Keratinocyte (primary cell): ENCODE results near the gene SNCAIP. TPM values are rescaled to one million over a fixed set of nuclear protein-coding genes. Genes with fewer than 3 reads are reported as not detected.

Experiments
- DNase-seq: peaks from one replicate; pipeline ENCODE4 v3.0.0-alpha.2; 2011; ENCODE audit warnings: low read depth, missing footprints, low spot score
- FAIRE-seq: peaks from 2 replicates; lab custom pipeline; 2011; peaks lifted over from hg19 to GRCh38; lab: Jason Lieb, UNC
- H2AFZ ChIP-seq: 2 replicates; pipeline ENCODE4 v1.6.0; 2012; ENCODE audit warnings: low read length, control low read depth, inconsistent platforms; ENCODE audit not compliant: control insufficient read depth
- H3K27ac ChIP-seq: 2 replicates; pipeline ENCODE4 v1.5.1; 2011; ENCODE audit warnings: low read length; ENCODE audit not compliant: control insufficient read depth, insufficient read depth
- H3K27me3 ChIP-seq: 3 replicates; pipeline ENCODE4 v1.6.0; 2011; ENCODE audit warnings: low read length; ENCODE audit not compliant: control insufficient read depth, insufficient read depth; ENCODE audit errors: extremely low read depth
- H3K36me3 ChIP-seq, 2 experiments: 2 replicates in 1 of 2; 3 replicates in 1 of 2; pipeline ENCODE4 v1.5.1; 2011; ENCODE audit warnings: low read length in 2 of 2, mild to moderate bottlenecking in 1 of 2; ENCODE audit not compliant: control insufficient read depth in 2 of 2, insufficient read depth in 2 of 2; ENCODE audit errors: extremely low read depth in 1 of 2
- H3K4me1 ChIP-seq: 3 replicates; pipeline ENCODE4 v1.5.1; 2011; ENCODE audit warnings: low read length; ENCODE audit not compliant: control insufficient read depth, insufficient read depth; ENCODE audit errors: extremely low read depth
- H3K4me2 ChIP-seq: 3 replicates; pipeline ENCODE4 v1.6.0; 2011; ENCODE audit warnings: low read depth, low read length; ENCODE audit not compliant: control insufficient read depth, insufficient read depth; ENCODE audit errors: extremely low read depth
- H3K4me3 ChIP-seq, 3 experiments: fragments of 200-600 bp in 1 of 3; sonication (generic) in 1 of 3; 2 replicates in 2 of 3; 3 replicates in 1 of 3; pipeline ENCODE4 v1.5.1; 2011 to 2016; ENCODE audit warnings: low read length in 3 of 3, mild to moderate bottlenecking in 3 of 3, control low read depth in 2 of 3, inconsistent platforms in 1 of 3, low read depth in 1 of 3, mixed read lengths in 1 of 3, mixed run types in 1 of 3, moderate library complexity in 1 of 3; ENCODE audit not compliant: control insufficient read depth in 2 of 3, insufficient read depth in 2 of 3; ENCODE audit errors: extremely low read depth in 1 of 3
- H3K79me2 ChIP-seq: 2 replicates; pipeline ENCODE4 v1.6.0; 2012; ENCODE audit warnings: low read length; ENCODE audit not compliant: control insufficient read depth, insufficient read depth
- H3K9ac ChIP-seq: 3 replicates; pipeline ENCODE4 v1.6.0; 2011; ENCODE audit warnings: low read length; ENCODE audit not compliant: control insufficient read depth, insufficient read depth; ENCODE audit errors: extremely low read depth
- H3K9me1 ChIP-seq: 3 replicates; pipeline ENCODE4 v1.6.0; 2011; ENCODE audit warnings: low read length; ENCODE audit not compliant: control insufficient read depth, insufficient read depth; ENCODE audit errors: extremely low read depth
- H3K9me3 ChIP-seq: 2 replicates; pipeline ENCODE4 v1.5.1; 2012; ENCODE audit warnings: low read depth, low read length; ENCODE audit not compliant: control insufficient read depth
- H4K20me1 ChIP-seq: 3 replicates; pipeline ENCODE4 v1.6.0; 2011; ENCODE audit warnings: low read length; ENCODE audit not compliant: control insufficient read depth, insufficient read depth; ENCODE audit errors: extremely low read depth
- CTCF ChIP-seq, 3 experiments: IDR thresholded peaks in 1 of 3; conservative IDR thresholded peaks in 1 of 3; optimal IDR thresholded peaks in 1 of 3; 2 replicates in 2 of 3; 3 replicates in 1 of 3; pipeline versions ENCODE3 to v1.5.1; 2011; ENCODE audit warnings: low read length in 3 of 3, mild to moderate bottlenecking in 3 of 3, moderate library complexity in 2 of 3, control low read depth in 1 of 3, inconsistent platforms in 1 of 3; ENCODE audit not compliant: insufficient read depth in 2 of 3; ENCODE audit errors: extremely low read depth in 1 of 3
- EZH2 ChIP-seq: IDR thresholded peaks from one replicate; pipeline ENCODE4 v1.6.1; 2012; ENCODE audit warnings: inconsistent platforms, mild to moderate bottlenecking, low read length, moderate library complexity
- dilution Hi-C: fragments of 300-500 bp; cut with MboI; formaldehyde crosslinking; loops from one replicate; pipeline ENCODE4 v1.7.0; 2020; ENCODE audit warnings: low sequenced_read_pairs; ENCODE audit not compliant: extremely low pct_ligation_motif_present
- polyA plus RNA-seq, 5 experiments: library from polyadenylated mRNA; depleted of rRNA in 3 of 5; stranded (reverse) in 3 of 5; stranded (forward) in 1 of 5; unstranded in 1 of 5; fragments of >200 nt; gene quantifications; 1 replicate in 1 of 5; 2 replicates in 3 of 5; 3 replicates in 1 of 5; pipeline versions ENCODE4 v1.2.1 to v1.2.3, GENCODE V29; 2011 to 2012; ENCODE audit warnings: missing spikeins in 2 of 5, low read depth in 1 of 5, low replicate concordance in 1 of 5

Gene SNCAIP
- polyA plus RNA-seq, 1 donor (not counting 4 experiments of a cell fraction or from before 2014, with no cell fraction given), result not detected

- H3K4me3 ChIP-seq, result no peak overlapping the region
- no peak overlapping the region for H3K27ac ChIP-seq
- dilution Hi-C loops, result no loop called here
- H3K4me1 ChIP-seq, result peaks cover 6% of the 10 kb centered on the region
- no peaks in the 10 kb centered on the region for H3K27me3 ChIP-seq
- no peaks in the 10 kb centered on the region for H3K79me2 ChIP-seq
- FAIRE-seq (no peak), DNase-seq (no peak)
- no peaks in the 10 kb centered on the region for H4K20me1 ChIP-seq
- no peaks in the 10 kb centered on the region for H3K9me3 ChIP-seq
- H2AFZ ChIP-seq, result no peak overlapping the region
- no peak overlapping the region for H3K4me2 ChIP-seq
- no peaks in the 10 kb centered on the region for H3K9me1 ChIP-seq
- TF ChIP-seq CTCF (optimal IDR thresholded peaks at IDR 0.05 in 1 of 3, IDR thresholded peaks at IDR 0.05 in 1 of 3, conservative IDR thresholded peaks at IDR 0.05 in 1 of 3; ENCODE audit: extremely low read depth in 1 of 3, insufficient read depth in 2 of 3, low read length in 3 of 3), result no peak
- no peak for TF ChIP-seq EZH2
- no peak overlapping the region for H3K9ac ChIP-seq
- no peaks in the 10 kb centered on the region for H3K36me3 ChIP-seq
Observed at GRCh38 chr5:122406181-122406580, 94.1 kb downstream of the SNCAIP start.

GRCh38 chr5:122408592-122409224 is 96.7 kb downstream of the SNCAIP start:
- no peak for FAIRE-seq
- H3K9ac ChIP-seq, result no peak overlapping the region
- no peaks in the 10 kb centered on the region for H3K9me3 ChIP-seq
- H3K27me3 ChIP-seq, result peaks cover 5% of the 10 kb centered on the region
- H3K4me1 ChIP-seq, result no peaks in the 10 kb centered on the region
- H3K79me2 ChIP-seq, result no peaks in the 10 kb centered on the region
- dilution Hi-C loops, result no loop called here
- H3K4me3 ChIP-seq, result no peak overlapping the region
- H3K9me1 ChIP-seq, result no peaks in the 10 kb centered on the region
- no peaks in the 10 kb centered on the region for H3K36me3 ChIP-seq
- H3K27ac ChIP-seq, result no peak overlapping the region
- H4K20me1 ChIP-seq, result no peaks in the 10 kb centered on the region
- TF ChIP-seq EZH2 (no peak), CTCF (optimal IDR thresholded peaks at IDR 0.05 in 1 of 3, IDR thresholded peaks at IDR 0.05 in 1 of 3, conservative IDR thresholded peaks at IDR 0.05 in 1 of 3; ENCODE audit: extremely low read depth in 1 of 3, insufficient read depth in 2 of 3, low read length in 3 of 3) (no peak)
- no peak for DNase-seq
- no peak overlapping the region for H3K4me2 ChIP-seq
- H2AFZ ChIP-seq, result no peak overlapping the region
